H9 (cell line): ENCODE measurements around the gene SDR9C7. TPM values are rescaled to one million over a fixed set of nuclear protein-coding genes. Genes with fewer than 3 reads are reported as not detected.

Experiments
- DNase-seq: peaks from one replicate; pipeline ENCODE4 v3.0.0-alpha.2; 2017
- H2AFZ ChIP-seq: one replicate; pipeline ENCODE4 v1.6.1; 2013; ENCODE audit warnings: mild to moderate bottlenecking, low read length, control low read depth, moderate library complexity
- H2AK5ac ChIP-seq: 2 replicates; pipeline ENCODE4 v1.6.1; 2013; ENCODE audit warnings: low read length, control low read depth, mixed read lengths; ENCODE audit not compliant: insufficient read length
- H2BK120ac ChIP-seq: one replicate; pipeline ENCODE4 v1.6.1; 2013; ENCODE audit warnings: low read depth, mild to moderate bottlenecking, low read length, control low read depth, inconsistent platforms; ENCODE audit not compliant: poor library complexity, severe bottlenecking
- H2BK12ac ChIP-seq: 2 replicates; pipeline ENCODE4 v1.6.1; 2013; ENCODE audit warnings: low read length, control low read depth, mixed read lengths, low read depth; ENCODE audit not compliant: insufficient read length
- H2BK15ac ChIP-seq: 2 replicates; pipeline ENCODE4 v1.6.1; 2013; ENCODE audit warnings: low read depth, low read length, control low read depth
- H2BK20ac ChIP-seq: one replicate; pipeline ENCODE4 v1.6.1; 2013; ENCODE audit warnings: low read depth, mild to moderate bottlenecking, low read length, control low read depth, inconsistent platforms; ENCODE audit not compliant: poor library complexity, severe bottlenecking
- H2BK5ac ChIP-seq: 2 replicates; pipeline ENCODE4 v1.6.1; 2013; ENCODE audit warnings: low read length, control low read depth, mixed read lengths; ENCODE audit not compliant: insufficient read length
- H3K14ac ChIP-seq: 2 replicates; pipeline ENCODE4 v1.6.1; 2013; ENCODE audit warnings: low read length, control low read depth; ENCODE audit not compliant: insufficient read depth
- H3K18ac ChIP-seq: 2 replicates; pipeline ENCODE4 v1.6.1; 2013; ENCODE audit warnings: low read depth, mild to moderate bottlenecking, mixed read lengths, low read length, control low read depth; ENCODE audit not compliant: insufficient read length
- H3K23ac ChIP-seq: 2 replicates; pipeline ENCODE4 v1.6.1; 2013; ENCODE audit warnings: low read length, control low read depth, mixed read lengths, low read depth; ENCODE audit not compliant: insufficient read length
- H3K23me2 ChIP-seq: 2 replicates; pipeline ENCODE4 v1.6.1; 2013; ENCODE audit warnings: low read depth, mild to moderate bottlenecking, mixed read lengths, low read length, control low read depth; ENCODE audit not compliant: insufficient read length, poor library complexity, severe bottlenecking
- H3K27ac ChIP-seq: 2 replicates; pipeline ENCODE4 v1.5.1; 2013; ENCODE audit warnings: low read length, control low read depth, mixed read lengths, low read depth; ENCODE audit not compliant: insufficient read length
- H3K27me3 ChIP-seq: 2 replicates; pipeline ENCODE4 v1.6.1; 2013; ENCODE audit warnings: low read length, control low read depth, inconsistent platforms; ENCODE audit not compliant: insufficient read depth
- H3K4ac ChIP-seq: 2 replicates; pipeline ENCODE4 v1.6.1; 2013; ENCODE audit warnings: low read depth, mild to moderate bottlenecking, control low read depth, inconsistent platforms, low read length, moderate library complexity
- H3K4me1 ChIP-seq: 2 replicates; pipeline ENCODE4 v1.6.1; 2013; ENCODE audit warnings: low read length, control low read depth, inconsistent platforms; ENCODE audit not compliant: insufficient read depth
- H3K4me2 ChIP-seq: 2 replicates; pipeline ENCODE4 v1.6.1; 2013; ENCODE audit warnings: low read length, control low read depth, mixed read lengths; ENCODE audit not compliant: insufficient read length, insufficient read depth
- H3K56ac ChIP-seq: 2 replicates; pipeline ENCODE4 v1.6.1; 2013; ENCODE audit warnings: low read depth, mild to moderate bottlenecking, mixed read lengths, low read length, control low read depth; ENCODE audit not compliant: insufficient read length
- H3K79me1 ChIP-seq: 2 replicates; pipeline ENCODE4 v1.6.1; 2013; ENCODE audit warnings: low read depth, mild to moderate bottlenecking, moderate library complexity, low read length, control low read depth, inconsistent platforms; ENCODE audit not compliant: insufficient read depth, poor library complexity, severe bottlenecking
- H3K79me2 ChIP-seq: 2 replicates; pipeline ENCODE4 v1.6.1; 2013; ENCODE audit warnings: low read length, control low read depth, inconsistent platforms; ENCODE audit not compliant: insufficient read depth
- H3K9ac ChIP-seq: 2 replicates; pipeline ENCODE4 v1.6.1; 2013; ENCODE audit warnings: low read length, control low read depth, mixed read lengths; ENCODE audit not compliant: insufficient read length; ENCODE audit errors: extremely low read depth
- H3K9me3 ChIP-seq: one replicate; pipeline ENCODE4 v1.6.1; 2013; ENCODE audit warnings: low read depth, low read length, inconsistent platforms; ENCODE audit not compliant: control insufficient read depth
- H3T11ph ChIP-seq: one replicate; pipeline ENCODE4 v1.6.1; 2013; ENCODE audit warnings: mild to moderate bottlenecking, low read length, control low read depth, inconsistent platforms
- H4K20me1 ChIP-seq: one replicate; pipeline ENCODE4 v1.6.1; 2013; ENCODE audit not compliant: control insufficient read depth, insufficient read length, insufficient read depth
- H4K5ac ChIP-seq: 2 replicates; pipeline ENCODE4 v1.6.1; 2013; ENCODE audit warnings: low read depth, mild to moderate bottlenecking, mixed read lengths, low read length, control low read depth; ENCODE audit not compliant: insufficient read length
- H4K8ac ChIP-seq: replicated peaks from 2 replicates; pipeline ENCODE4 v1.6.1; 2013; ENCODE audit warnings: low read length, control low read depth, mixed read lengths, low read depth; ENCODE audit not compliant: insufficient read length
- H4K91ac ChIP-seq: 2 replicates; pipeline ENCODE4 v1.6.1; 2013; ENCODE audit warnings: low read depth, mild to moderate bottlenecking, moderate library complexity, mixed read lengths, low read length, control low read depth; ENCODE audit not compliant: insufficient read length
- H3K27ac Mint-ChIP-seq, 3 experiments: 2 replicates in 2 of 3; 3 replicates in 1 of 3; pipeline ENCODE4 v1.8.0; 2020 to 2021; ENCODE audit warnings: mixed read lengths in 3 of 3, mild to moderate bottlenecking in 1 of 3, moderate library complexity in 1 of 3
- H3K27me3 Mint-ChIP-seq: 2 replicates; pipeline ENCODE4 v1.8.0; 2021; ENCODE audit warnings: low read depth, mild to moderate bottlenecking, moderate library complexity, mixed read lengths
- H3K36me3 Mint-ChIP-seq, 3 experiments: 2 replicates in 2 of 3; 3 replicates in 1 of 3; pipeline ENCODE4 v1.8.0; 2020 to 2021; ENCODE audit warnings: low read depth in 3 of 3, mixed read lengths in 3 of 3; ENCODE audit not compliant: insufficient read depth in 1 of 3
- H3K4me1 Mint-ChIP-seq, 2 experiments: 2 replicates each; pipeline ENCODE4 v1.8.0; 2020; ENCODE audit warnings: mixed read lengths in 2 of 2
- H3K4me3 Mint-ChIP-seq, 2 experiments: 2 replicates in 1 of 2; 3 replicates in 1 of 2; pipeline ENCODE4 v1.8.0; 2020 to 2021; ENCODE audit warnings: mild to moderate bottlenecking in 2 of 2, mixed read lengths in 2 of 2, moderate library complexity in 1 of 2
- H3K9me3 Mint-ChIP-seq, 2 experiments: 2 replicates in 1 of 2; 3 replicates in 1 of 2; pipeline ENCODE4 v1.8.0; 2020; ENCODE audit warnings: mild to moderate bottlenecking in 2 of 2, mixed read lengths in 2 of 2, moderate library complexity in 1 of 2
- WGBS: extraction: QIAGEN DNeasy Blood & Tissue Kit; methylation state at CpG from one replicate; pipeline ENCODE4 v1.1.7; 2013; ENCODE audit warnings: missing lambda C conversion rate, low lambda C conversion rate, mixed read lengths; ENCODE audit not compliant: insufficient read length; ENCODE audit errors: extremely low coverage; 5-methylcytosine and 5-hydroxymethylcytosine counted together
- total RNA-seq: library from RNA; stranded (reverse); gene quantifications from 2 replicates; pipeline ENCODE4 v1.2.1, GENCODE V29; 2021
- TF ChIP-seq, protein P1 (sequence below): fragments of 200-600 bp; sonication (generic); conservative IDR thresholded peaks from 3 replicates; pipeline ENCODE4 v1.8.0; 2021; ENCODE audit warnings: antibody characterized with exemption, mild to moderate bottlenecking

Gene SDR9C7
- total RNA-seq, 1 experiment from 2014 or later: not detected

DNA sequence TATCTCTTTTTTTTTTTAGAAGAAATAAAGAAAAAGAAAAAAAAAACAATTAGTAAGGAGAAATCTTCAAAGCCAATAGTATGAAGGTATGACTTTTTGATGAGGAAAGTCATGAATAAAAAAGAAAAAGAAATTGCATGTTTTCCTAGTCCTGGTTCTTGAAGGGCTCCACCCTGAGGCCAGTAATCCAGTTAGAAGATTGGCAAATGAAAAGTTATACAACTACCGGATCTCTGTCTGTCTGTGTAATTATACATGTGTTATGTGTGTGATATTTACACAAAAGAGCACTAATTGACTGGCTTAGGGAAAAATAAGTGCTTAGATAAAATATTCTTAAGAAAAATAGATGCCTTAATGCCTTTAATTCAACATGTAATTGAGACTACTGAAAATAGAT, 28.4 kb downstream of the SDR9C7 start:
- TF ChIP-seq, protein P1, sequence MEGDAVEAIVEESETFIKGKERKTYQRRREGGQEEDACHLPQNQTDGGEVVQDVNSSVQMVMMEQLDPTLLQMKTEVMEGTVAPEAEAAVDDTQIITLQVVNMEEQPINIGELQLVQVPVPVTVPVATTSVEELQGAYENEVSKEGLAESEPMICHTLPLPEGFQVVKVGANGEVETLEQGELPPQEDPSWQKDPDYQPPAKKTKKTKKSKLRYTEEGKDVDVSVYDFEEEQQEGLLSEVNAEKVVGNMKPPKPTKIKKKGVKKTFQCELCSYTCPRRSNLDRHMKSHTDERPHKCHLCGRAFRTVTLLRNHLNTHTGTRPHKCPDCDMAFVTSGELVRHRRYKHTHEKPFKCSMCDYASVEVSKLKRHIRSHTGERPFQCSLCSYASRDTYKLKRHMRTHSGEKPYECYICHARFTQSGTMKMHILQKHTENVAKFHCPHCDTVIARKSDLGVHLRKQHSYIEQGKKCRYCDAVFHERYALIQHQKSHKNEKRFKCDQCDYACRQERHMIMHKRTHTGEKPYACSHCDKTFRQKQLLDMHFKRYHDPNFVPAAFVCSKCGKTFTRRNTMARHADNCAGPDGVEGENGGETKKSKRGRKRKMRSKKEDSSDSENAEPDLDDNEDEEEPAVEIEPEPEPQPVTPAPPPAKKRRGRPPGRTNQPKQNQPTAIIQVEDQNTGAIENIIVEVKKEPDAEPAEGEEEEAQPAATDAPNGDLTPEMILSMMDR: no peak
- H3K9ac ChIP-seq: no peak overlapping the region
- no peak overlapping the region for H2BK15ac ChIP-seq
- no peak overlapping the region for H3K23ac ChIP-seq
- no peak overlapping the region for H2AFZ ChIP-seq
- no peaks in the 10 kb centered on the region for H3K27me3 ChIP-seq
- no peaks in the 10 kb centered on the region for H3K79me1 ChIP-seq
- H3K9me3 Mint-ChIP-seq: peaks cover 71 to 73% of the 10 kb centered on the region in 2 experiments
- H3K27ac Mint-ChIP-seq: no peak overlapping the region
- DNase-seq: no peak
- H4K20me1 ChIP-seq: no peaks in the 10 kb centered on the region
- no peak overlapping the region for H3K27ac ChIP-seq
- H3K18ac ChIP-seq: no peak overlapping the region
- no peak overlapping the region for H3T11ph ChIP-seq
- no peak overlapping the region for H3K4ac ChIP-seq
- H4K91ac ChIP-seq: no peak overlapping the region
- no peak overlapping the region for H2BK20ac ChIP-seq
- no peak overlapping the region for H2BK120ac ChIP-seq
- H3K36me3 Mint-ChIP-seq: peaks cover 0 to 14% (median 3%) of the 10 kb centered on the region in 3 experiments; a peak in 4 of 7 replicates
- H3K27me3 Mint-ChIP-seq: peaks cover 3% of the 10 kb centered on the region
- no peak overlapping the region for H4K5ac ChIP-seq
- no peak overlapping the region for H3K14ac ChIP-seq
- no peak overlapping the region for H3K4me2 ChIP-seq
- H3K56ac ChIP-seq: no peak overlapping the region
- no peak overlapping the region for H2AK5ac ChIP-seq
- no peaks in the 10 kb centered on the region for H3K79me2 ChIP-seq
- H2BK12ac ChIP-seq: no peak overlapping the region
- H3K23me2 ChIP-seq: no peaks in the 10 kb centered on the region
- no peak overlapping the region for H4K8ac ChIP-seq
- WGBS: no CpG with 5 or more reads among the region's 1 CpG
- H2BK5ac ChIP-seq: no peak overlapping the region
- no peaks in the 10 kb centered on the region for H3K4me1 ChIP-seq
- peaks cover 19% of the 10 kb centered on the region for H3K9me3 ChIP-seq
- no peak overlapping the region for H3K4me3 Mint-ChIP-seq
- H3K4me1 Mint-ChIP-seq: no peaks in the 10 kb centered on the region
